Choroid plexus epithelial cell (primary cell): Measurements from ENCODE around the gene KRTAP10-7.

Experiments
- DNase-seq: peaks from one replicate; pipeline ENCODE4 v3.0.0-alpha.2; 2010; ENCODE audit warnings: low read depth
- H3K4me3 ChIP-seq: 2 replicates; pipeline ENCODE4 v1.5.1; 2011; ENCODE audit warnings: low read depth, mild to moderate bottlenecking, control low read depth, low read length, moderate library complexity
- TF ChIP-seq, protein P1 (sequence below): conservative IDR thresholded peaks from 2 replicates; pipeline ENCODE4 v1.5.1; 2011; ENCODE audit warnings: low read depth, mild to moderate bottlenecking, control low read depth, inconsistent platforms, low read length, moderate library complexity

The KRTAP10-7 gene

GRCh38 chr21:44612669-44613229 lies 12.4 kb downstream of the KRTAP10-7 start:
- TF ChIP-seq, protein P1, sequence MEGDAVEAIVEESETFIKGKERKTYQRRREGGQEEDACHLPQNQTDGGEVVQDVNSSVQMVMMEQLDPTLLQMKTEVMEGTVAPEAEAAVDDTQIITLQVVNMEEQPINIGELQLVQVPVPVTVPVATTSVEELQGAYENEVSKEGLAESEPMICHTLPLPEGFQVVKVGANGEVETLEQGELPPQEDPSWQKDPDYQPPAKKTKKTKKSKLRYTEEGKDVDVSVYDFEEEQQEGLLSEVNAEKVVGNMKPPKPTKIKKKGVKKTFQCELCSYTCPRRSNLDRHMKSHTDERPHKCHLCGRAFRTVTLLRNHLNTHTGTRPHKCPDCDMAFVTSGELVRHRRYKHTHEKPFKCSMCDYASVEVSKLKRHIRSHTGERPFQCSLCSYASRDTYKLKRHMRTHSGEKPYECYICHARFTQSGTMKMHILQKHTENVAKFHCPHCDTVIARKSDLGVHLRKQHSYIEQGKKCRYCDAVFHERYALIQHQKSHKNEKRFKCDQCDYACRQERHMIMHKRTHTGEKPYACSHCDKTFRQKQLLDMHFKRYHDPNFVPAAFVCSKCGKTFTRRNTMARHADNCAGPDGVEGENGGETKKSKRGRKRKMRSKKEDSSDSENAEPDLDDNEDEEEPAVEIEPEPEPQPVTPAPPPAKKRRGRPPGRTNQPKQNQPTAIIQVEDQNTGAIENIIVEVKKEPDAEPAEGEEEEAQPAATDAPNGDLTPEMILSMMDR: no peak

DNA sequence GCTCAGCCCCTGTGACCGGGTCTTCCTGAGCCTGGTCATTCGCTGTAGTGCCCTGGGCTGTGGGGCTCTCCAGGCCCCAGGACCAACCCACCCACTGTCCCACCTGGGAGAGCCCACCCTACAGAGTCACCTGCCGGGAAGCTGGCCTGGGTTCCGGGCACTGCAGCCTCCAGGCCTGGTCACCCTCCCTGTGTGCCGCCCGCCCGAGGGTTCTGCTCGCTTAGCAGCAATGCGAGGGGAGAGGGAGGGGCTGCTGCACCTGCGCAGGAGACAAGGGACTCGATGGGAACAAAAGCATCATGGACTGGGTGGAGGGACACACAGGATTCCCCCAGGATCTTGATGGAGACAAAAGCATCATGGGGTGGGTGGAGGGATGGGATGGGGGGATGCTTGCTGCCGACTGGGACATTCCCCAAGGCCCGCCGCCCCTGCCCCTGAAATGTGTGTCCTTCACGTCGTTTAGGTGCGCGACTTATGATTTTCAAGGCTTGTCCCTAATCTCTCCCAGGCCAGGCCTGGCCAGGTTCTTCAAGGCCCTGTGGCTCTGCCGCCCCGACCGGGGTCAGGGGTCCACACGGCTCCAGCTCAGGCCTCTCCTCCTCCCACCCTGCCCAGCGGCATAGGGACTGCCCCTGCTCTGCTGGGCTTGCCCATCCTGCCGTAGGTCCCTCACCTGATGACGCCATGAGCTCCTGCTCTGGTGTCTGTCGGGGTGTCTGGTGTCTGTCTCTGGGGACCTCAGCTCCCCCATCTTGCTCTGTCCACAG lies 13.2 kb downstream of the KRTAP10-7 start:
- no peak for DNase-seq
- H3K4me3 ChIP-seq: no peak overlapping the region
- TF ChIP-seq, protein P1: no peak

More at GRCh38 chr21:44612669-44613229, 12.4 kb downstream of the KRTAP10-7 start:
- no peak for DNase-seq
- no peak overlapping the region for H3K4me3 ChIP-seq

DNA sequence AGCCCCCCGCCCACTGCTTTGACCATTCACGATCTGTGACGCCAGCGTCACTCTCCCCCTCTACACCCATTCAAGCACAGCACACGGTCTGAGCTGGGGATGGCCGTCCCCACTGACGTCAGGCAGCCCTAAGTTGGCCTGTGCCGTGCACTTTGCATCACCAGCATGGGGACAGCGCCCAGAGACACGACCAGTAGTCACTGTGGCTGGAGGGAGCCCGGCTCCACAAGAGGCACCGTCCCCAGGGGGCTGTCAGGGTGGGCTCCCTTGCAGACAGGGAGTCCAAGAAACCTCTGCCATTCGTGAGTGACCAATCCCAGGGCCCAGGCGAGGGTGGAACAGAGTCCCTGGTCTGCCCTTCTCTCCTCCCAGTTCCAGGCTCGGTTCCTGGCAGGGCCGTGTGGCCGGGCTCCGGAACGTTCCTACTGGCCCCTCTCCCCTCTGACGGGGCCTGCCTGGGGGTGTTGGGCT lies 13.8 kb downstream of the KRTAP10-7 start:
- no peak overlapping the region for H3K4me3 ChIP-seq
- TF ChIP-seq, protein P1: no peak
- DNase-seq: no peak

GRCh38 chr21:44614961-44615391 lies 14.6 kb downstream of the KRTAP10-7 start:
- TF ChIP-seq, protein P1: no peak
- DNase-seq: no peak

DNA sequence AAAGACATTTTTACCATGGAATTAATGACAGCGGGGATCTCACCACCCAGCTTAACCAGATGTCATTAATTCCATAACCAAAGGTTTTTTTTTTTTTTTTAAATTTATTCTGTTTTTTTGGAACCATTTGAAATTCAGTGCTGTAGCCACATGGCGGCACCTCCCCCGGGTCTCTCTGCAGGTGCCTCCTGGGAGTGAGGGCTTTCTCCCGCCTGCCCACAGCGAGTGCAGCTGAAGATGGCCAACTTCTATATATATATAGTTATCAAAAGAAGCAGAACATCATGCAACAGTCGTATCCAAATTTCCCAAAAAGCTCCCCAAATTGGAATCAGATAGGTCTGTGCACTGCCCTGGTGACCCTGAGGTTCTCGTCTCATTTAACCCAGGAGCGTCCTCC lies 15.1 kb downstream of the KRTAP10-7 start:
- no peak for DNase-seq
- TF ChIP-seq, protein P1: no peak
- H3K4me3 ChIP-seq: no peak overlapping the region

More at GRCh38 chr21:44614961-44615391, 14.6 kb downstream of the KRTAP10-7 start:
- H3K4me3 ChIP-seq: no peak overlapping the region

- DNase-seq: no peak
- TF ChIP-seq, protein P1: no peak
- H3K4me3 ChIP-seq: no peak overlapping the region
Observed at GRCh38 chr21:44615911-44616590, 15.7 kb downstream of the KRTAP10-7 start.
